Right lobe of liver (tissue), 4 donors: Measurements from ENCODE around the gene TM9SF1.

Source experiments
- CTCF ChIP-seq, 4 donors: fragments of 200-600 bp in 3 of 4; fragments of 450-650 bp in 1 of 4; IDR thresholded peaks; one replicate each; pipeline versions ENCODE4 v1.5.1 to v1.8.0; 2016 to 2022; ENCODE audit warnings: antibody characterized with exemption in 4 of 4, mild to moderate bottlenecking in 2 of 4
- POLR2A ChIP-seq: fragments of 450-650 bp; IDR thresholded peaks from one replicate; pipeline ENCODE4 v1.6.1; 2017; ENCODE audit warnings: antibody characterized with exemption, mild to moderate bottlenecking
- donor health status: DM: no; HTN: no; CAD: no.
- donor health status: DM: no; HTN: no; CAD: no.
- donor health status: DM: no; HTN: yes; CAD: no.

GRCh38 chr14:24157331-24157730, 37.9 kb downstream of the TM9SF1 start:
- TF ChIP-seq CTCF (IDR thresholded peaks at IDR 0.05) (no peak), POLR2A (no peak)
